ENCODE measurements around the gene TRAK2. TPM values are rescaled to one million over a fixed set of nuclear protein-coding genes. Genes with fewer than 3 reads are reported as not detected.

The TRAK2 gene
- total and polyA plus RNA-seq, 2 donors from 2014 or later, result 16.6 to 65.8 TPM

GRCh38 chr2:201349601-201350000, 101.7 kb downstream of the TRAK2 start:
- DNase-seq (no peak), FAIRE-seq (no peak)
- H3K27me3 ChIP-seq (ENCODE audit: control insufficient read depth, insufficient read depth, low read length), result no peaks in the 10 kb centered on the region
- H3K4me3 ChIP-seq (ENCODE audit: low read length in 3 of 3), result no peak overlapping the region
- intact Hi-C loops (cut with DNase I), result no loop called here
- H3K9ac ChIP-seq (ENCODE audit: low read length in 3 of 3), result no peak overlapping the region
- no peak overlapping the region for H3K27ac ChIP-seq (ENCODE audit: low read depth in 2 of 2, low read length in 2 of 2)
- peaks cover 0 to 2% (median 0%) of the 10 kb centered on the region in 3 donors for H3K36me3 ChIP-seq (ENCODE audit: control insufficient read depth in 2 of 3, insufficient read depth in 3 of 3, low read length in 3 of 3)
- TF ChIP-seq, protein P1, sequence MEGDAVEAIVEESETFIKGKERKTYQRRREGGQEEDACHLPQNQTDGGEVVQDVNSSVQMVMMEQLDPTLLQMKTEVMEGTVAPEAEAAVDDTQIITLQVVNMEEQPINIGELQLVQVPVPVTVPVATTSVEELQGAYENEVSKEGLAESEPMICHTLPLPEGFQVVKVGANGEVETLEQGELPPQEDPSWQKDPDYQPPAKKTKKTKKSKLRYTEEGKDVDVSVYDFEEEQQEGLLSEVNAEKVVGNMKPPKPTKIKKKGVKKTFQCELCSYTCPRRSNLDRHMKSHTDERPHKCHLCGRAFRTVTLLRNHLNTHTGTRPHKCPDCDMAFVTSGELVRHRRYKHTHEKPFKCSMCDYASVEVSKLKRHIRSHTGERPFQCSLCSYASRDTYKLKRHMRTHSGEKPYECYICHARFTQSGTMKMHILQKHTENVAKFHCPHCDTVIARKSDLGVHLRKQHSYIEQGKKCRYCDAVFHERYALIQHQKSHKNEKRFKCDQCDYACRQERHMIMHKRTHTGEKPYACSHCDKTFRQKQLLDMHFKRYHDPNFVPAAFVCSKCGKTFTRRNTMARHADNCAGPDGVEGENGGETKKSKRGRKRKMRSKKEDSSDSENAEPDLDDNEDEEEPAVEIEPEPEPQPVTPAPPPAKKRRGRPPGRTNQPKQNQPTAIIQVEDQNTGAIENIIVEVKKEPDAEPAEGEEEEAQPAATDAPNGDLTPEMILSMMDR (IDR thresholded peaks at IDR 0.05; ENCODE audit: borderline replicate concordance, extremely low read depth, insufficient read depth), result no peak
- H3K9me3 ChIP-seq (ENCODE audit: control insufficient read depth in 2 of 3, insufficient read depth in 1 of 3, low read length in 3 of 3), result no peaks in the 10 kb centered on the region
- no peaks in the 10 kb centered on the region for H3K4me1 ChIP-seq (ENCODE audit: control insufficient read depth in 2 of 3, insufficient read depth in 2 of 3, low read depth in 1 of 3, low read length in 3 of 3)

DNA sequence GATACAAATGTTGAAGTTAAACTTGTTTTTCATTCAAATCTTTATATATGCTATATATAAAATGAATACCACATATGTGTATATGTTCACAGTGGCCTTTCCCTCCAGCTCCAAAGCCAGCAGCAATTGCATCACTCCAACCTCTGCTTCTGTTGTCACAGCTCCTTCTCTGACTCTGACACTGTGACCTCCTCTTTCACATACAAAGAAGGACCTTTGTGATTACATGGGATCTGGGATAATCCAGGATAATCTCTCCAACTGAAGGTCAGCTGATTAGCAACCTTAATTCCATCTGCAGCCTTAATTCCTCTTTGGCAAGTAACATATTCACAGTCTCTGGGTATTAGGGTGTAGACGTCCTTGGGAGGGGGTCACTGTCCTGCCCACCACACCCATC, 102.5 kb downstream of the TRAK2 start:
- no peak for FAIRE-seq
- H3K4me3 ChIP-seq (ENCODE audit: low read length in 3 of 3), result no peak overlapping the region
- H3K36me3 ChIP-seq (ENCODE audit: control insufficient read depth in 2 of 3, insufficient read depth in 3 of 3, low read length in 3 of 3), result peaks cover 0 to 2% (median 0%) of the 10 kb centered on the region in 3 donors
- TF ChIP-seq, protein P1 (IDR thresholded peaks at IDR 0.05; ENCODE audit: borderline replicate concordance, extremely low read depth, insufficient read depth), result no peak
- DNase-seq, result no peak
- intact Hi-C loops (cut with DNase I), result no loop called here
- no peaks in the 10 kb centered on the region for H3K27me3 ChIP-seq (ENCODE audit: control insufficient read depth, insufficient read depth, low read length)
- no peak overlapping the region for H3K27ac ChIP-seq (ENCODE audit: low read depth in 2 of 2, low read length in 2 of 2)
- H3K9ac ChIP-seq (ENCODE audit: low read length in 3 of 3), result no peak overlapping the region
- H3K4me1 ChIP-seq (ENCODE audit: control insufficient read depth in 2 of 3, insufficient read depth in 2 of 3, low read depth in 1 of 3, low read length in 3 of 3), result no peaks in the 10 kb centered on the region
- no peaks in the 10 kb centered on the region for H3K9me3 ChIP-seq (ENCODE audit: control insufficient read depth in 2 of 3, insufficient read depth in 1 of 3, low read length in 3 of 3)

DNA sequence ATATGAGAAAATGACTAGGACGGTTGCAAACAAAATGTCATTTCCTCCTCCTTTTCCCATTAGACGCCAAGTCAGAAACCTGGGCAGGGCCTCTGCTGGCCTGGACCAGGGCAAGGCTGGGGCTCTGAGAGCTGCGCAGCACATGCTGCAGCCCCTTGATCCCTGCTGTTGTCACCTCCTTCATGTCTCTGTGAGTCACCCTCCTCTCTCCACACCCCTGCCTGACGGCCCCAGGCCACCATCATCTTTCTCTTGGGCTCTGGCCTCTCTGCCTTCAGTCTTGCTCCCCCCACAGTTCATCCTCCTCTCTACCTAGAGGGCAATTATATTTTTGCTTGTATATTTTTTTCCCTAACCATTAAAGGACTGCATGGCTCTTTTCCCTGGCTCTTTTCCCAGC, 104.1 kb downstream of the TRAK2 start:
- Histone ChIP-seq H3K27me3 (ENCODE audit: control insufficient read depth, insufficient read depth, low read length) (no peaks in the 10 kb centered on the region), H3K9me3 (ENCODE audit: control insufficient read depth in 2 of 3, insufficient read depth in 1 of 3, low read length in 3 of 3) (no peaks in the 10 kb centered on the region), H3K4me1 (ENCODE audit: control insufficient read depth in 2 of 3, insufficient read depth in 2 of 3, low read depth in 1 of 3, low read length in 3 of 3) (no peaks in the 10 kb centered on the region), H3K27ac (ENCODE audit: low read depth in 2 of 2, low read length in 2 of 2) (no peak overlapping the region), H3K9ac (ENCODE audit: low read length in 3 of 3) (no peak overlapping the region), H3K36me3 (ENCODE audit: control insufficient read depth in 2 of 3, insufficient read depth in 3 of 3, low read length in 3 of 3) (peaks cover 0 to 6% (median 0%) of the 10 kb centered on the region in 3 donors), H3K4me3 (ENCODE audit: low read length in 3 of 3) (no peak overlapping the region)
- no peak for DNase-seq
- no peak for FAIRE-seq
- TF ChIP-seq, protein P1 (IDR thresholded peaks at IDR 0.05; ENCODE audit: borderline replicate concordance, extremely low read depth, insufficient read depth), result no peak
- intact Hi-C loops (cut with DNase I), result no loop called here

- peaks cover 0 to 6% (median 0%) of the 10 kb centered on the region in 3 donors for H3K36me3 ChIP-seq (ENCODE audit: control insufficient read depth in 2 of 3, insufficient read depth in 3 of 3, low read length in 3 of 3)
- H3K9ac ChIP-seq (ENCODE audit: low read length in 3 of 3), result no peak overlapping the region
- intact Hi-C loops (cut with DNase I), result no loop called here
- H3K9me3 ChIP-seq (ENCODE audit: control insufficient read depth in 2 of 3, insufficient read depth in 1 of 3, low read length in 3 of 3), result no peaks in the 10 kb centered on the region
- H3K27ac ChIP-seq (ENCODE audit: low read depth in 2 of 2, low read length in 2 of 2), result no peak overlapping the region
- no peaks in the 10 kb centered on the region for H3K27me3 ChIP-seq (ENCODE audit: control insufficient read depth, insufficient read depth, low read length)
- TF ChIP-seq, protein P1 (IDR thresholded peaks at IDR 0.05; ENCODE audit: borderline replicate concordance, extremely low read depth, insufficient read depth), result no peak
- no peak overlapping the region for H3K4me3 ChIP-seq (ENCODE audit: low read length in 3 of 3)
- H3K4me1 ChIP-seq (ENCODE audit: control insufficient read depth in 2 of 3, insufficient read depth in 2 of 3, low read depth in 1 of 3, low read length in 3 of 3), result no peaks in the 10 kb centered on the region
- DNase-seq (no peak), FAIRE-seq (no peak)
These were observed 105.5 kb downstream of the TRAK2 start for GRCh38 chr2:201345625-201346213.

Measured in kidney (tissue), 14 donors.